Measurements from ENCODE around the gene RMI2. TPM values are rescaled to one million over a fixed set of nuclear protein-coding genes. Genes with fewer than 3 reads are reported as not detected.
A peak's percentile ranks its signal among the peaks of the same experiment; 100 is the strongest.

The RMI2 gene
- total and polyA plus RNA-seq, 8 donors: 0.35 to 3.2 (median 1.2) TPM

DNA sequence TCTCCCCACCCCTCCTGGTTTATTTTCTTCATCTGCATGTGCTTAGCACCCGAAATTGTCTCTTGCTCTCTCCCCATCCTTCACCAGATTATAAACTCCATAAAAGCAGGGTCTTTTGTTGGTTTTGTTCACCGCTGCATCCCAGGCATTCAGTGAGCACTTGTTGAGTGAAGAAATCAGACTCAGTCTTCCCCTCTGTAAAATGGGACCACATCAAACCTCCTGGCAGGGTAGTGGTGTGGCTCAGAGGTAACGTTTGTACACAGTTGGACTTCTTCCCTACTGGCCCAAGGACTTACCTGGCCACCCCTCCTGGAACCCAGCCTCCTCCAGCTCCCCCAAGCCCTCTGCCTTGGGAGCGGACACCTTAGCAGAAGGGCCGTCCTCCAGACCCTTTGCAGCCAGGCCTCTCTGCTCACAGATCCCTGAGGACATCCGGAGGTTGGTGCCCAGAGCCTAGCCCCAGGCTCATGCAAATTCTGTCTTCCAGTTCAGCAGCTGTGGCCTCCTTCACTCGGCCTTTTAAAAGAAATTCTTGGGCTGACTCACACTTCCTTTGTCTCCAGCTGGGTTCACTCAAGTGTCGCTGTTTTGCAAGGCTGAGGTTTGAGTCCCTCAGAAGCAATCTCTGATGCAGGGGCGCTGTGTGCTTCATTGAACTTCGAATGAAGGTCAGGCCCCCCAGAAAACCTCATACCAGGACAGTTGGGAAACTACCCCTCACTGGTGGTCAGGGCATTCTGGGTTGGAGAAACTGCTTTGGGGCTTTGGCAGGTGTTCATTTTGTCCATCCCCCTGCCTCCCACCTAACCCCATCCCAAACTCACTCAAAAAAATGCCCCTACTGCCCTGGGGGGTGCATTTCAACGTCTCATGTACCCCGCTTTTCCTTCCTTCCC lies 16.8 kb upstream of the RMI2 start:
- no peaks in the 10 kb centered on the region for H3K27me3 ChIP-seq
- TF ChIP-seq, protein P1, sequence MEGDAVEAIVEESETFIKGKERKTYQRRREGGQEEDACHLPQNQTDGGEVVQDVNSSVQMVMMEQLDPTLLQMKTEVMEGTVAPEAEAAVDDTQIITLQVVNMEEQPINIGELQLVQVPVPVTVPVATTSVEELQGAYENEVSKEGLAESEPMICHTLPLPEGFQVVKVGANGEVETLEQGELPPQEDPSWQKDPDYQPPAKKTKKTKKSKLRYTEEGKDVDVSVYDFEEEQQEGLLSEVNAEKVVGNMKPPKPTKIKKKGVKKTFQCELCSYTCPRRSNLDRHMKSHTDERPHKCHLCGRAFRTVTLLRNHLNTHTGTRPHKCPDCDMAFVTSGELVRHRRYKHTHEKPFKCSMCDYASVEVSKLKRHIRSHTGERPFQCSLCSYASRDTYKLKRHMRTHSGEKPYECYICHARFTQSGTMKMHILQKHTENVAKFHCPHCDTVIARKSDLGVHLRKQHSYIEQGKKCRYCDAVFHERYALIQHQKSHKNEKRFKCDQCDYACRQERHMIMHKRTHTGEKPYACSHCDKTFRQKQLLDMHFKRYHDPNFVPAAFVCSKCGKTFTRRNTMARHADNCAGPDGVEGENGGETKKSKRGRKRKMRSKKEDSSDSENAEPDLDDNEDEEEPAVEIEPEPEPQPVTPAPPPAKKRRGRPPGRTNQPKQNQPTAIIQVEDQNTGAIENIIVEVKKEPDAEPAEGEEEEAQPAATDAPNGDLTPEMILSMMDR (IDR thresholded peaks at IDR 0.05): no peak
- H3K27ac ChIP-seq: no peak overlapping the region
- no peaks in the 10 kb centered on the region for H3K4me1 ChIP-seq
- ATAC-seq: peak in 3 of 4 donors; percentile 43 to 75 (median 74)
- H3K4me3 ChIP-seq: no peak overlapping the region
- WGBS, 2 donors: 66 to 70% methylated on average over 12 of the region's 12 CpGs
- no peak for FAIRE-seq
- no peaks in the 10 kb centered on the region for H3K36me3 ChIP-seq
- H3K9me3 ChIP-seq: no peaks in the 10 kb centered on the region
- intact Hi-C loops (cut with DNase I): no loop called here
- peak in 1 of 6 donors; percentile 35 for DNase-seq

DNA sequence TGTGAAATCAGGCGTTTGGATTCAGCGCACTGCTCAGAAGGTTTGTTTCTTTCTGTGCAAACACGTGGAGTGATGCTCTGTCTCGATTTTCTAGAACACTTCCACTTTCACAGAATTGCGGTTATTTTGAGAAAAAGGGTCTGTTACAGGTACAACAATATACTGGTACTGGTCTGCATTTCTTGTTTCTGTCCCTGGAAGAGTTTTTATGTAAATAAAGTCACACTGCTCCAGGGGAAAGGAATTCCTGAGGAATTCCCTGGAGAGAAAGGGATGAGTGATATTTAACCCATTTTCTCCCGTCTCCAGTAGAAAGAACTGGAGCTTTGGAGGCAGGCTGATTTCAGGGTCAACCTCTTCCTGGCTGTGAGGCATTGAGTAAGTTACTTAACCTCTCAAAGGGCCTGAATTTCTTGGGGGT lies 16.2 kb upstream of the RMI2 start:
- TF ChIP-seq, protein P1 (IDR thresholded peaks at IDR 0.05): no peak
- WGBS, 2 donors: 39 to 44% methylated on average over 6 of the region's 6 CpGs
- Histone ChIP-seq H3K36me3 (no peaks in the 10 kb centered on the region), H3K27me3 (no peaks in the 10 kb centered on the region), H3K9me3 (no peaks in the 10 kb centered on the region), H3K27ac (no peak overlapping the region), H3K4me1 (no peaks in the 10 kb centered on the region), H3K4me3 (no peak overlapping the region)
- DNase-seq: no peak
- intact Hi-C loops (cut with DNase I): no loop called here
- ATAC-seq: peak in 1 of 4 donors; percentile 19
- FAIRE-seq: no peak

GRCh38 chr16:11329891-11330290 lies 15.4 kb upstream of the RMI2 start:
- Histone ChIP-seq H3K9me3 (no peaks in the 10 kb centered on the region), H3K27me3 (no peaks in the 10 kb centered on the region), H3K36me3 (no peaks in the 10 kb centered on the region), H3K4me1 (no peaks in the 10 kb centered on the region), H3K27ac (no peak overlapping the region), H3K4me3 (no peak overlapping the region)
- no peak for FAIRE-seq
- TF ChIP-seq, protein P1 (IDR thresholded peaks at IDR 0.05): no peak
- no peak for ATAC-seq
- no peak for DNase-seq
- 70 to 82% methylated on average over 3 of the region's 3 CpGs for WGBS, 2 donors
- intact Hi-C loops (cut with DNase I): no loop called here

DNA sequence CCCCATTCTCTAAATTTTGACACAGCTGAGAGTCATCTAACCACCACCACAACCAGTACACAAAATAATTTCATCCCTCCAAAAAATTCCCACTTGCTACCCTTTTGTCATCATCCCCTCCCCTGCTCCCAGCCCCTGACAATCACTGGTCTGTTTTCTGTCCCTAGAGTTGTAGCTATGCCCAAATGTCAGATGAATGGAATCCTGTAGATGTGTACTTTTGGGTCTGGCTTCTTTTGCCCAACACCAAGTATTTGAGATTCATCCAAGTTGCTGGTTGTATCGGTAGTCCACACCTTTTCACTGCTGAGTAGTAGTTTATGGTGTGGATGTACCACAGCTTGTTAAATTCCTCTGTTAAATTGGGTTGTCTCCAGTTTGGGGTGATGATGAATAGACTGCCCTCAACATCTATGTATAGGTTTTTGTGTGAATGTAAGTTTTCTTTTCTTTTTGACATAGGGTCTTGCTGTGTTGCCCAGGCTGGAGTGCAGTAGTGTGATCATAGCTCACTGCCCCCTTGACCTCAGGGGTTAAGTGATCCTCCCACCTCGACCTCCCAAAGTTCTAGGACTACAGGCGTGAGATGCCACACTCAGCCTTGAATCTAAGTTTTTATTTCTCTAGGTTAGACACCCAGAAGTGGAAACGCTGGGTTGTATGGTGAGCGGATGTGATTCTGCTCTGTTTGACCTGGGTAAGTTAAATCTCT lies 14.6 kb upstream of the RMI2 start:
- H3K4me3 ChIP-seq: no peak overlapping the region
- no peaks in the 10 kb centered on the region for H3K4me1 ChIP-seq
- intact Hi-C loops (cut with DNase I): no loop called here
- H3K27me3 ChIP-seq: no peaks in the 10 kb centered on the region
- ATAC-seq (no peak), FAIRE-seq (no peak), DNase-seq (no peak)
- TF ChIP-seq, protein P1 (IDR thresholded peaks at IDR 0.05): no peak
- H3K27ac ChIP-seq: no peak overlapping the region
- no peaks in the 10 kb centered on the region for H3K36me3 ChIP-seq
- no peaks in the 10 kb centered on the region for H3K9me3 ChIP-seq
- WGBS, 2 donors: 78 to 84% methylated on average over 5 of the region's 5 CpGs
